Lower lobe of right lung (tissue), 2 donors: ENCODE data around the gene LAMA2. TPM values are rescaled to one million over a fixed set of nuclear protein-coding genes. Genes with fewer than 3 reads are reported as not detected.

Experiments
- ATAC-seq, 2 donors: fragments of 200-7000 bp; cut with Tn5 transposase; one replicate each; pipeline ENCODE4 v1.9.1; 2020 to 2022; ENCODE audit warnings: mild to moderate bottlenecking in 2 of 2, moderate library complexity in 2 of 2
- DNase-seq: peaks from one replicate; pipeline ENCODE4 v3.0.0-alpha.2; 2020
- H3K27ac ChIP-seq: fragments of 200-600 bp; one replicate; pipeline ENCODE4 v1.8.0; 2022
- H3K27me3 ChIP-seq: fragments of 200-600 bp; one replicate; pipeline ENCODE4 v1.8.0; 2022; ENCODE audit warnings: low read depth
- H3K36me3 ChIP-seq: fragments of 200-600 bp; one replicate; pipeline ENCODE4 v1.8.0; 2022; ENCODE audit warnings: mild to moderate bottlenecking
- H3K4me1 ChIP-seq: fragments of 200-600 bp; one replicate; pipeline ENCODE4 v1.8.0; 2022
- H3K4me3 ChIP-seq: fragments of 200-600 bp; one replicate; pipeline ENCODE4 v1.8.0; 2022; ENCODE audit warnings: mild to moderate bottlenecking
- H3K9me3 ChIP-seq: fragments of 200-600 bp; one replicate; pipeline ENCODE4 v1.8.0; 2022
- CTCF ChIP-seq: fragments of 200-600 bp; IDR thresholded peaks from one replicate; pipeline ENCODE4 v1.8.0; 2022; ENCODE audit warnings: antibody characterized with exemption, mild to moderate bottlenecking
- intact Hi-C: fragments of 100-400 bp; cut with DNase I; formaldehyde crosslinking; loops from one replicate; pipeline ENCODE4 v1.11.0; 2022
- total RNA-seq: library from RNA; stranded (reverse); fragmentation: NEBNext Ultra II Directional; extraction: Animal tissue kit (Norgen Biotek cat#: 25700); gene quantifications from one replicate; pipeline ENCODE4 v1.2.1, GENCODE V29; 2021
- donor health status: DM: no; HTN: yes; CAD: no; lungs with severe emphysema.

Gene LAMA2
- total RNA-seq, 1 donor from 2014 or later = 49.6 TPM

- no peak overlapping the region for H3K4me3 ChIP-seq
- intact Hi-C loops = no loop called here
- no peak overlapping the region for H3K27ac ChIP-seq
- H3K27me3 ChIP-seq = no peaks in the 10 kb centered on the region
- ATAC-seq (no peak), DNase-seq (no peak)
- H3K4me1 ChIP-seq = no peaks in the 10 kb centered on the region
- no peaks in the 10 kb centered on the region for H3K9me3 ChIP-seq
- no peak for TF ChIP-seq CTCF
- peaks cover 7% of the 10 kb centered on the region for H3K36me3 ChIP-seq
Measured at GRCh38 chr6:129539032-129539431, 656.1 kb downstream of the LAMA2 start.

GRCh38 chr6:129542705-129543104, 659.8 kb downstream of the LAMA2 start:
- Histone ChIP-seq H3K4me3 (no peak overlapping the region), H3K4me1 (no peaks in the 10 kb centered on the region), H3K27me3 (no peaks in the 10 kb centered on the region), H3K27ac (no peak overlapping the region), H3K36me3 (peaks cover 7% of the 10 kb centered on the region), H3K9me3 (no peaks in the 10 kb centered on the region)
- DNase-seq (no peak), ATAC-seq (no peak)
- no peak for TF ChIP-seq CTCF
- intact Hi-C loops = no loop called here

GRCh38 chr6:129543981-129544380, 661.0 kb downstream of the LAMA2 start:
- H3K4me1 ChIP-seq = no peaks in the 10 kb centered on the region
- no peaks in the 10 kb centered on the region for H3K9me3 ChIP-seq
- no peak for ATAC-seq
- no peak for TF ChIP-seq CTCF
- intact Hi-C loops = no loop called here
- no peak overlapping the region for H3K4me3 ChIP-seq
- no peak overlapping the region for H3K27ac ChIP-seq
- H3K27me3 ChIP-seq = no peaks in the 10 kb centered on the region
- no peak for DNase-seq
- peaks cover 2% of the 10 kb centered on the region for H3K36me3 ChIP-seq

- Histone ChIP-seq H3K27me3 (no peaks in the 10 kb centered on the region), H3K4me3 (no peak overlapping the region), H3K36me3 (no peaks in the 10 kb centered on the region), H3K4me1 (no peaks in the 10 kb centered on the region), H3K27ac (no peak overlapping the region), H3K9me3 (no peaks in the 10 kb centered on the region)
- ATAC-seq = no peak
- intact Hi-C loops = no loop called here
- no peak for DNase-seq
- no peak for TF ChIP-seq CTCF
Measured at GRCh38 chr6:129544892-129545612, 662.1 kb downstream of the LAMA2 start.

GRCh38 chr6:129546702-129547101, 663.8 kb downstream of the LAMA2 start:
- ATAC-seq (no peak), DNase-seq (no peak)
- no peak overlapping the region for H3K4me3 ChIP-seq
- H3K9me3 ChIP-seq = no peaks in the 10 kb centered on the region
- H3K36me3 ChIP-seq = no peaks in the 10 kb centered on the region
- H3K27me3 ChIP-seq = no peaks in the 10 kb centered on the region
- intact Hi-C loops = no loop called here
- H3K4me1 ChIP-seq = no peaks in the 10 kb centered on the region
- no peak for TF ChIP-seq CTCF
- no peak overlapping the region for H3K27ac ChIP-seq
